ENCODE data around the gene SLFN12. TPM values are rescaled to one million over a fixed set of nuclear protein-coding genes. Genes with fewer than 3 reads are reported as not detected.
"Not testable (repeated sequence)": the region's sequence is repeated elsewhere in the genome, so short reads cannot be mapped to it uniquely, and the experiment has no call there.

SLFN12 gene
- 33.7 and 34.8 TPM in 2 replicates for total RNA-seq (2014; rRNA removed)
- polyA plus RNA-seq (2012) = 12.1 TPM

GRCh38 chr17:35432176-35433074, at the start of gene SLFN12:
SLFN12 (minus strand) TSS chr17:35432500; CDS start chr17:35423028, 9,472 bp downstream.
- peak; percentile 97 for DNase-seq (ENCODE audit: low read depth)

DNA sequence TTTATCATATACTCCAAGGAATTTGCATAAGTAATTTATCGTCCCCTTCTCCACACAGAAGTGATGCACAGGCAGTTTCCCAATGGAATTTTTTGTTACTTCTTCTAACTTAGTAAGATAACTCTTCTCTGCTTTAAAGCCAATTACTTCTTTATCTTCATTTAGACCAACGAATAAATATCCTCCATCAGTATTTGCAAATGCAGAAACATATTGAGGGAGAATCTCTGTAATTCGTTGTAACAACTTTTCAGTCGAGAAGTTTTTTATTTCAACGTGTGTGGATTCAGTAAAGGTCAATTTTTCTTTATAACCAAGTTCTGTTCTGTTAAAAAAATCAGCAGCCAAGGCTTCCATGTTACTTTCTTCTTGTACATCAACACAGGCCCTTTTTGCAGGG, 47.0 kb upstream of the SLFN12 start:
- no peak for DNase-seq (ENCODE audit: low read depth)

GRCh38 chr17:35477248-35477647, 44.9 kb upstream of the SLFN12 start:
- no peak for DNase-seq (ENCODE audit: low read depth)

- DNase-seq (ENCODE audit: low read depth) = no peak
These were observed 44.1 kb upstream of the SLFN12 start for GRCh38 chr17:35476283-35476820.

- no peak for DNase-seq (ENCODE audit: low read depth)
These were observed 36.2 kb upstream of the SLFN12 start for GRCh38 chr17:35468475-35468874.

- DNase-seq (ENCODE audit: low read depth) = no peak
These were observed 35.5 kb upstream of the SLFN12 start for GRCh38 chr17:35467824-35468223.

GRCh38 chr17:35460354-35460851, 28.1 kb upstream of the SLFN12 start:
- no peak for DNase-seq (ENCODE audit: low read depth)

- DNase-seq (ENCODE audit: low read depth) = not testable (repeated sequence)
These were observed 21.7 kb upstream of the SLFN12 start for GRCh38 chr17:35454035-35454434.

DNA sequence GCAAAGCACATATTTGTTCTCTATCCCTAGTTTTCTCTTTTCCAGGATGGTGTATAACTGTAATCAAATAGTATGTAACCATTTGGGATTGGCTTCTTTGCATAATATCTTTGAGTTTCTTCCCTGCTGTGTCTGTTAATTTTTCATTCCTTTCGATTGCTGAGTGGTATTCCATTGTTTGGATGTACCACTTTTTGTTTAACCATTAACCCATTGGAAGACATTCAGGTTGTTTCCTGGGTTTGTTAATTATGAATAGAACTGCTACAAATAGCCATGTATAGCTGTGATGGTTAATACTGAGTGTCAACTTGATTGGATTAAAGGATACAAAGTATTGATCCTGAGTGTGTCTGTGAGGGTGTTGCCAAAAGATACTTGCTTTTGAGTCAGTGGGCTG, 20.9 kb upstream of the SLFN12 start:
- DNase-seq (ENCODE audit: low read depth) = no peak

- DNase-seq (ENCODE audit: low read depth) = no peak
These were observed 17.2 kb upstream of the SLFN12 start for GRCh38 chr17:35449371-35449931.

- DNase-seq (ENCODE audit: low read depth) = no peak
These were observed 16.6 kb upstream of the SLFN12 start for GRCh38 chr17:35448899-35449227.

DNA sequence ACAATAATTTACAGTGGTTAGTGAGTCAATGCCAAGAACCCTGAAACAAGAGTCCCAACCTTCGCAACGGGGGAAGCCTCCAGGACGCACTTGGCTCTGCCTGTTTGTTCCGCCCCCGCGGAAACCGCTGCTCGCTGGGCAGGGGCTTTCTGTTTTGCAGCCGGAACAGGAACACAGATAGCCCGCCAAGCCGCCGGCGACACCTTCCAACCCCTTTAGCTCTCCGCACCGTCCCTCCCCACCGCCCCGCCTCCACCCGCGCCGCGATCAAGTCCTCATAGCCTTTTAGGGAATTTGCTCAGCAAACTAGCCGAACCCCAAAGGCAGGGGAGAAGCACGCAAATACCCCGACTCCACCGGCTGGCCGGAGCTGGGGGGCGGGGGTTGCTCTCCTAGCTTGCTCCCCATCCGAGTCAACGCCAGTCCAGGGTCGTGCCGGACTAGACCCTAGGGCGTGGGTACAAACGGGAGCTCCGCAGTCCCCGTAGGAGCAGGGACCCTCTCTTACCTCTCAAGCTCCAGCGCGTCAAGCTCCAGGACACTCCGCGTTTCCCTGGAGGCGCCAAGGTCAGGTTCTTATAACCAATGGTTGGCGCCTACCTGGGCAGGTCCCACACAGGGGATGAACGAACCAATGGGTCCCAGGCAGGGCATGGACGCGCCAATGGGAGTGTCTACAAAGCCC, 16.1 kb upstream of the SLFN12 start, which contains the start of gene SLFN13:
Gene SLFN13 (minus strand): TSS at position 553 of the 685 bp plus-strand sequence. CDS start 3,086 bp downstream, outside the sequence.
- peak; percentile 52 for DNase-seq (ENCODE audit: low read depth)

- DNase-seq (ENCODE audit: low read depth) = peak; percentile 12
These were observed 15.2 kb upstream of the SLFN12 start for GRCh38 chr17:35447499-35447898.

DNA sequence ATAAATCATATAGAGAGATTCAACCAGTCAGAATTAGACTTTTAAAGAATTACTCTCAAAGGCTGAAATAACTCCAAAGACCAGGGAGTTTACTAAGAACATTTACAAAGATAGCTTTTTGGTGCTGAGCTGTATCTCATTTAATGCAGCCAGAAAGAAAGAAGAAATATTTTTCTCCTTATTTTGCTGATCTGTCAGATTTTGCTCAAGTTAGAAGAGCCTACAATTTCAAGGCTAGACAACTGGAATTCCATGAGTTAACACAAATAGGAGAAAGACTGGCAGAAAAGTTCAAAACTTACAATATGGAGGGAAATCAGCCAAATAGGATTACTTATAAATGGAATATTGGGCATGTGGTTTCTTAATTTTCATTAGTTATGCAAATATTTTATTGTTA, 6.1 kb upstream of the SLFN12 start:
- no peak for DNase-seq (ENCODE audit: low read depth)

DNA sequence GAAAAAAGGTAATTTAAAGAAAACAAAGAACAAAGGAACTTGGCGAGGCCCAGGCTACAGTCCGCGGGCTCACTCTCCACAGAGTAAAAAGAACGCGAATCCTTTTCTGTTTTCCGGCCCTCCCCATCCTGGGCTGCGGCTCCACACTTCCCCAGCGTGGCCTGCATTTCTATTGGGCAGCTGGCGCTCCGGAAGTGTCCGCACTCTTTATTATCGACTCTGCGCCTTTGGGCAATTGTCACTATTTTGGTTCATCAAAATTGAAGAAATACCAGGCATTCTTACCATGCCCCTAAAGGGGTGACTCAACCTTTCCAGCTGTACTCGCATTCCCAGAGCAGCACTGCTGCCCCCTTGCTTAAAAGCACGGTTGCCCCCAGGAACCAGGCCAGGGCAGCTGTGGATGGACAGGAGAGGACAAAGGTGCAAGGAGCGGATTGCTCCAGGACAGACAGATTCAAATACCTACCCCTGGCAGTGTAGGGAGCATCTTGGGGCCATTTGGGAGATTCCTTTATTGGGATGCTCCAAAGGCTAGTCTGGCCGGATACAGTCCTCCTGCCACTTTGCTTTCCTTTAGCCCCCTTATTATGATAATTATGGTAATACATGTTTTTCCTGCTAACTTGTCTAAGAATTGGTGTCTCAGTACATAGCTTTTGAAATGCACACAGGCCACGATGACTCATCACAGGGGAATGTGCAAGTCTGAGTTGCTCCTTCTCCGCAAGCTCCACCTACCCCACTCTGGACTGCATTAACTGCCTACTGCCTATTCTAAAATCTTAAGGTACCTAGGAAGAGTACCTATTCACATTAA, 985 bp upstream of the SLFN12 start:
- DNase-seq (ENCODE audit: low read depth) = peak; percentile 100

DNA sequence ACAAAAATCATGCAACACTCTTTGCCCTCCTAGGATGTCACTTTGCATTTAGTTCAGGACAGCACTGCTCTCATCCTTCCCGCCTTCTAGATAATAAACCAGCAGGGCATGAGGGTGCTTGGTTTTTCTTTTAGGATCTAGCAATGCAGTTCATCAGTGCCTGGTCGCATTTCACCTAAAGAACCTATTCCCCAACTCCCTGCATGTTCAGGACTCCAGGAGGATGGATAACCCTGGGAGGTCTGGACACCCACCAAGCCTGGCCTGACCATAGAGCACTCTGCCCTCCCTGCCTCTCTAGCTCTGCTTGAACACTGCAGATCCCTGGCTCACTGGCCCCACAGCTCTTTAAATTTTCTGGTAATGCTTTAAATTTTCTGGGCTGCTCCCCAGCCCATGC, 2.6 kb downstream of the SLFN12 start:
- no peak for DNase-seq (ENCODE audit: low read depth)

- DNase-seq (ENCODE audit: low read depth) = no peak
These were observed 4.1 kb downstream of the SLFN12 start for GRCh38 chr17:35428229-35428628.

GRCh38 chr17:35423761-35424160, 8.5 kb downstream of the SLFN12 start:
- no peak for DNase-seq (ENCODE audit: low read depth)

GRCh38 chr17:35421069-35421468, 11.2 kb downstream of the SLFN12 start:
- not testable (repeated sequence) for DNase-seq (ENCODE audit: low read depth)

- DNase-seq (ENCODE audit: low read depth) = no peak
These were observed 15.6 kb downstream of the SLFN12 start for GRCh38 chr17:35416659-35417058.

GRCh38 chr17:35414707-35415106, 17.6 kb downstream of the SLFN12 start:
- DNase-seq (ENCODE audit: low read depth) = not testable (repeated sequence)
